Chondrocyte (in vitro differentiated cells): ENCODE results near the gene RASGRP1. TPM values are rescaled to one million over a fixed set of nuclear protein-coding genes. Genes with fewer than 3 reads are reported as not detected.

ENCODE experiments used
- DNase-seq: peaks from one replicate; pipeline ENCODE4 v3.0.0; 2021; ENCODE audit warnings: mixed read lengths, low spot score
- H3K27ac Mint-ChIP-seq: one replicate; pipeline ENCODE4 v1.8.0; 2021; ENCODE audit warnings: mild to moderate bottlenecking, moderate library complexity, mixed read lengths; ENCODE audit not compliant: unreplicated experiment
- H3K27me3 Mint-ChIP-seq: 2 replicates; pipeline ENCODE4 v1.8.0; 2021; ENCODE audit warnings: low read depth, mixed read lengths
- H3K36me3 Mint-ChIP-seq: 2 replicates; pipeline ENCODE4 v1.8.0; 2021; ENCODE audit warnings: low read depth, mixed read lengths
- H3K4me1 Mint-ChIP-seq: 2 replicates; pipeline ENCODE4 v1.8.0; 2021; ENCODE audit warnings: low read depth, mild to moderate bottlenecking, mixed read lengths
- H3K4me3 Mint-ChIP-seq: one replicate; pipeline ENCODE4 v1.8.0; 2021; ENCODE audit warnings: mild to moderate bottlenecking, moderate library complexity, mixed read lengths; ENCODE audit not compliant: unreplicated experiment
- H3K9me3 Mint-ChIP-seq: 2 replicates; pipeline ENCODE4 v1.8.0; 2021; ENCODE audit warnings: low read depth, mixed read lengths
- total RNA-seq: library from RNA; stranded (reverse); gene quantifications from 3 replicates; pipeline ENCODE4 v1.2.1, GENCODE V29; 2021
- TF ChIP-seq, protein P1 (sequence below): fragments of 200-600 bp; sonication (generic); IDR thresholded peaks from 2 replicates; pipeline ENCODE4 v1.5.0; 2021; ENCODE audit warnings: antibody characterized with exemption, mild to moderate bottlenecking, moderate library complexity

RASGRP1 gene
- total RNA-seq, 1 donor from 2014 or later, result 0.52 TPM

- Mint-ChIP-seq H3K27ac (peak overlapping the region; percentile 97), H3K4me3 (peak overlapping the region; percentile 95), H3K9me3 (no peaks in the 10 kb centered on the region), H3K4me1 (peaks cover 17% of the 10 kb centered on the region), H3K27me3 (peaks cover 18% of the 10 kb centered on the region), H3K36me3 (no peaks in the 10 kb centered on the region)
- TF ChIP-seq, protein P1, sequence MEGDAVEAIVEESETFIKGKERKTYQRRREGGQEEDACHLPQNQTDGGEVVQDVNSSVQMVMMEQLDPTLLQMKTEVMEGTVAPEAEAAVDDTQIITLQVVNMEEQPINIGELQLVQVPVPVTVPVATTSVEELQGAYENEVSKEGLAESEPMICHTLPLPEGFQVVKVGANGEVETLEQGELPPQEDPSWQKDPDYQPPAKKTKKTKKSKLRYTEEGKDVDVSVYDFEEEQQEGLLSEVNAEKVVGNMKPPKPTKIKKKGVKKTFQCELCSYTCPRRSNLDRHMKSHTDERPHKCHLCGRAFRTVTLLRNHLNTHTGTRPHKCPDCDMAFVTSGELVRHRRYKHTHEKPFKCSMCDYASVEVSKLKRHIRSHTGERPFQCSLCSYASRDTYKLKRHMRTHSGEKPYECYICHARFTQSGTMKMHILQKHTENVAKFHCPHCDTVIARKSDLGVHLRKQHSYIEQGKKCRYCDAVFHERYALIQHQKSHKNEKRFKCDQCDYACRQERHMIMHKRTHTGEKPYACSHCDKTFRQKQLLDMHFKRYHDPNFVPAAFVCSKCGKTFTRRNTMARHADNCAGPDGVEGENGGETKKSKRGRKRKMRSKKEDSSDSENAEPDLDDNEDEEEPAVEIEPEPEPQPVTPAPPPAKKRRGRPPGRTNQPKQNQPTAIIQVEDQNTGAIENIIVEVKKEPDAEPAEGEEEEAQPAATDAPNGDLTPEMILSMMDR, result no peak
- no peak for DNase-seq
Observed at GRCh38 chr15:38454696-38455090, 109.9 kb downstream of the RASGRP1 start.

- peak within 1 kb of the TSS; percentile 95 for H3K4me3 Mint-ChIP-seq
- H3K27ac Mint-ChIP-seq, result peak within 1 kb of the TSS; percentile 97
- H3K9me3 Mint-ChIP-seq, result no peaks in the 10 kb centered on the region
- peaks cover 21% of the 10 kb centered on the region for H3K27me3 Mint-ChIP-seq
- peak; percentile 97 for DNase-seq
- no peaks in the 10 kb centered on the region for H3K36me3 Mint-ChIP-seq
- TF ChIP-seq, protein P1, result peak; percentile 45
- peaks cover 17% of the 10 kb centered on the region for H3K4me1 Mint-ChIP-seq
Observed at GRCh38 chr15:38453971-38454695, 110.5 kb downstream of the RASGRP1 start, which contains the start of gene FAM98B. Gene FAM98B, plus strand, starts transcription at chr15:38454127. Its CDS starts 35 bp downstream, at chr15:38454162.

- Mint-ChIP-seq H3K9me3 (peaks cover 9% of the 10 kb centered on the region), H3K27ac (no peak overlapping the region), H3K27me3 (peaks cover 21% of the 10 kb centered on the region), H3K4me3 (no peak overlapping the region), H3K36me3 (peaks cover 7% of the 10 kb centered on the region), H3K4me1 (peaks cover 8% of the 10 kb centered on the region)
- DNase-seq, result no peak
- TF ChIP-seq, protein P1, result no peak
Observed at GRCh38 chr15:38441130-38441519, 123.5 kb downstream of the RASGRP1 start.

- TF ChIP-seq, protein P1, result peak; percentile 94
- Mint-ChIP-seq H3K27me3 (peaks cover 26% of the 10 kb centered on the region), H3K27ac (no peak overlapping the region), H3K9me3 (peaks cover 9% of the 10 kb centered on the region), H3K4me3 (no peak overlapping the region), H3K4me1 (peaks cover 8% of the 10 kb centered on the region), H3K36me3 (peaks cover 7% of the 10 kb centered on the region)
- no peak for DNase-seq
Observed at GRCh38 chr15:38440353-38441129, 124.1 kb downstream of the RASGRP1 start.

Other genes starting within 250 kb of the RASGRP1 start
- gene FAM98B, start 110.7 kb downstream of the RASGRP1 start, total RNA-seq, result 15.6 to 20.9 TPM (median 17.2 TPM) in 3 replicates